Neutrophil (primary cell): Measurements from ENCODE around the gene SLC17A9.

Experiments
- H3K27ac ChIP-seq: fragments of 200-600 bp; sonication (generic); 2 replicates; pipeline ENCODE4 v1.5.1; 2016; ENCODE audit warnings: mild to moderate bottlenecking, moderate library complexity
- H3K27me3 ChIP-seq: fragments of 200-600 bp; sonication (generic); 2 replicates; pipeline ENCODE4 v1.6.0; 2016; ENCODE audit warnings: mild to moderate bottlenecking
- H3K36me3 ChIP-seq: fragments of 200-600 bp; sonication (generic); 2 replicates; pipeline ENCODE4 v1.5.1; 2017
- H3K4me1 ChIP-seq, 2 experiments: fragments of 200-600 bp in 1 of 2; sonication (generic) in 1 of 2; 1 replicate in 1 of 2; 2 replicates in 1 of 2; pipeline versions ENCODE4 v1.5.1 to v1.6.1; 2013 to 2016; ENCODE audit warnings: low read depth in 1 of 2, low read length in 1 of 2, mild to moderate bottlenecking in 1 of 2, moderate library complexity in 1 of 2; ENCODE audit not compliant: control insufficient read depth in 1 of 2, insufficient read depth in 1 of 2
- H3K4me3 ChIP-seq, 2 experiments: fragments of 200-600 bp in 1 of 2; sonication (generic) in 1 of 2; 1 replicate in 1 of 2; 2 replicates in 1 of 2; pipeline ENCODE4 v1.5.1; 2013 to 2016; ENCODE audit warnings: low read depth in 1 of 2, low read length in 1 of 2, mild to moderate bottlenecking in 1 of 2, moderate library complexity in 1 of 2
- H3K9me3 ChIP-seq: fragments of 200-600 bp; sonication (generic); 2 replicates; pipeline ENCODE4 v1.5.1; 2016
- CTCF ChIP-seq: fragments of 200-600 bp; sonication (generic); IDR thresholded peaks from 2 replicates; pipeline ENCODE4 v1.5.1; 2016; ENCODE audit warnings: antibody characterized with exemption

The SLC17A9 gene

GRCh38 chr20:62962221-62962879, 9.8 kb downstream of the SLC17A9 start:
- no peak for TF ChIP-seq CTCF
- Histone ChIP-seq H3K36me3 (peaks cover 17% of the 10 kb centered on the region), H3K4me3 (no peak overlapping the region), H3K27me3 (no peaks in the 10 kb centered on the region), H3K27ac (no peak overlapping the region), H3K9me3 (no peaks in the 10 kb centered on the region), H3K4me1 (peaks cover 0 to 3% of the 10 kb centered on the region in 2 experiments)

- H3K4me3 ChIP-seq, result no peak overlapping the region
- peaks cover 0 to 3% of the 10 kb centered on the region in 2 experiments for H3K4me1 ChIP-seq
- no peaks in the 10 kb centered on the region for H3K9me3 ChIP-seq
- no peaks in the 10 kb centered on the region for H3K27me3 ChIP-seq
- no peak for TF ChIP-seq CTCF
- H3K36me3 ChIP-seq, result peaks cover 17% of the 10 kb centered on the region
- no peak overlapping the region for H3K27ac ChIP-seq
Observed at GRCh38 chr20:62962891-62963613, 10.5 kb downstream of the SLC17A9 start.

GRCh38 chr20:62963614-62964397, 11.3 kb downstream of the SLC17A9 start:
- Histone ChIP-seq H3K27ac (no peak overlapping the region), H3K9me3 (no peaks in the 10 kb centered on the region), H3K4me1 (peaks cover 0 to 3% of the 10 kb centered on the region in 2 experiments), H3K36me3 (peaks cover 17% of the 10 kb centered on the region), H3K4me3 (no peak overlapping the region), H3K27me3 (peaks cover 3% of the 10 kb centered on the region)
- TF ChIP-seq CTCF, result no peak

- Histone ChIP-seq H3K27ac (no peak overlapping the region), H3K9me3 (no peaks in the 10 kb centered on the region), H3K27me3 (peaks cover 12% of the 10 kb centered on the region), H3K4me3 (no peak overlapping the region), H3K36me3 (peaks cover 17% of the 10 kb centered on the region), H3K4me1 (no peaks in the 10 kb centered on the region)
- TF ChIP-seq CTCF, result no peak
Observed at GRCh38 chr20:62964700-62965099, 12.2 kb downstream of the SLC17A9 start.

GRCh38 chr20:62965363-62965771, 12.9 kb downstream of the SLC17A9 start:
- Histone ChIP-seq H3K4me3 (no peak overlapping the region), H3K9me3 (no peaks in the 10 kb centered on the region), H3K36me3 (peaks cover 17% of the 10 kb centered on the region), H3K27ac (no peak overlapping the region), H3K27me3 (peaks cover 19% of the 10 kb centered on the region), H3K4me1 (no peaks in the 10 kb centered on the region)
- TF ChIP-seq CTCF, result no peak
